Esophagus squamous epithelium (tissue), 5 donors: ENCODE data around the gene PSMB10. TPM values are rescaled to one million over a fixed set of nuclear protein-coding genes. Genes with fewer than 3 reads are reported as not detected.
A peak's percentile ranks its signal among the peaks of the same experiment; 100 is the strongest.

Source experiments
- DNase-seq: peaks from one replicate; lab custom pipeline; 2025; lab: John Stamatoyannopoulos, UW
- H3K27ac ChIP-seq, 4 donors: fragments of 200-600 bp; sonication (generic); one replicate each; pipeline ENCODE4 v1.5.1; 2016 to 2019; ENCODE audit warnings: mild to moderate bottlenecking in 1 of 4
- H3K27me3 ChIP-seq, 4 donors: fragments of 200-600 bp; sonication (generic); 1 replicate in 3 of 4; 2 replicates in 1 of 4; pipeline versions ENCODE4 v1.5.1 to v1.6.0; 2017 to 2021; ENCODE audit warnings: antibody characterized with exemption in 1 of 4
- H3K36me3 ChIP-seq, 3 donors: fragments of 200-600 bp; sonication (generic); one replicate each; pipeline ENCODE4 v1.5.1; 2016 to 2019
- H3K4me1 ChIP-seq, 3 donors: fragments of 200-600 bp; sonication (generic); one replicate each; pipeline ENCODE4 v1.5.1; 2017 to 2019
- H3K4me3 ChIP-seq, 4 donors: fragments of 200-600 bp; sonication (generic); 1 replicate in 3 of 4; 2 replicates in 1 of 4; pipeline ENCODE4 v1.5.1; 2016 to 2019; ENCODE audit warnings: mild to moderate bottlenecking in 2 of 4, moderate library complexity in 1 of 4
- H3K9me3 ChIP-seq, 3 donors: fragments of 200-600 bp; sonication (generic); one replicate each; pipeline ENCODE4 v1.5.1; 2016 to 2019
- POLR2A ChIP-seq, 4 donors: fragments of 450-650 bp; IDR thresholded peaks; one replicate each; pipeline ENCODE4 v1.6.1; 2017; ENCODE audit warnings: antibody characterized with exemption in 4 of 4, mild to moderate bottlenecking in 4 of 4, moderate library complexity in 3 of 4
- WGBS, 2 donors: methylation state at CpG; one replicate each; pipeline ENCODE4 v1.1.5; 2018; 5-methylcytosine and 5-hydroxymethylcytosine counted together
- intact Hi-C: fragments of 100-400 bp; cut with DNase I; formaldehyde crosslinking; loops from one replicate; pipeline ENCODE4 v1.15.0; 2022
- total RNA-seq, 4 donors: library from RNA; depleted of rRNA; stranded (reverse); fragments of >200 nt; gene quantifications; one replicate each; pipeline ENCODE4 v1.1.0, GENCODE V29; 2016
- TF ChIP-seq, protein P1 (sequence below), 6 experiments: fragments of 450-650 bp in 4 of 6; fragments of 200-600 bp in 2 of 6; sonication (generic) in 2 of 6; IDR thresholded peaks; one replicate each; pipeline ENCODE4 v1.5.1; 2016 to 2019; ENCODE audit warnings: antibody characterized with exemption in 6 of 6, mild to moderate bottlenecking in 4 of 6, moderate library complexity in 4 of 6
- donor health status: DM: yes; HTN: yes; CAD: no.

The PSMB10 gene
- total RNA-seq, 4 donors from 2014 or later: 20.7 to 28.4 (median 25.3) TPM

GRCh38 chr16:67924140-67924906 lies 12.3 kb downstream of the PSMB10 start:
- Histone ChIP-seq H3K27me3 (no peaks in the 10 kb centered on the region), H3K36me3 (peaks cover 0 to 49% (median 15%) of the 10 kb centered on the region in 3 donors), H3K27ac (no peak overlapping the region), H3K4me1 (peaks cover 9 to 70% (median 16%) of the 10 kb centered on the region in 3 donors), H3K9me3 (no peaks in the 10 kb centered on the region), H3K4me3 (no peak overlapping the region)
- WGBS, 2 donors: 44 to 80% methylated on average over 1 to 2 of the region's 10 CpGs
- TF ChIP-seq, protein P1, sequence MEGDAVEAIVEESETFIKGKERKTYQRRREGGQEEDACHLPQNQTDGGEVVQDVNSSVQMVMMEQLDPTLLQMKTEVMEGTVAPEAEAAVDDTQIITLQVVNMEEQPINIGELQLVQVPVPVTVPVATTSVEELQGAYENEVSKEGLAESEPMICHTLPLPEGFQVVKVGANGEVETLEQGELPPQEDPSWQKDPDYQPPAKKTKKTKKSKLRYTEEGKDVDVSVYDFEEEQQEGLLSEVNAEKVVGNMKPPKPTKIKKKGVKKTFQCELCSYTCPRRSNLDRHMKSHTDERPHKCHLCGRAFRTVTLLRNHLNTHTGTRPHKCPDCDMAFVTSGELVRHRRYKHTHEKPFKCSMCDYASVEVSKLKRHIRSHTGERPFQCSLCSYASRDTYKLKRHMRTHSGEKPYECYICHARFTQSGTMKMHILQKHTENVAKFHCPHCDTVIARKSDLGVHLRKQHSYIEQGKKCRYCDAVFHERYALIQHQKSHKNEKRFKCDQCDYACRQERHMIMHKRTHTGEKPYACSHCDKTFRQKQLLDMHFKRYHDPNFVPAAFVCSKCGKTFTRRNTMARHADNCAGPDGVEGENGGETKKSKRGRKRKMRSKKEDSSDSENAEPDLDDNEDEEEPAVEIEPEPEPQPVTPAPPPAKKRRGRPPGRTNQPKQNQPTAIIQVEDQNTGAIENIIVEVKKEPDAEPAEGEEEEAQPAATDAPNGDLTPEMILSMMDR (IDR thresholded peaks at IDR 0.05): no peak
- TF ChIP-seq POLR2A (IDR thresholded peaks at IDR 0.05): no peak
- intact Hi-C loops: loop anchor here (5.0 kb wide), 1 partner anchor 42 kb away; the partner anchor contains the start of gene NRN1L
- DNase-seq: no peak

DNA sequence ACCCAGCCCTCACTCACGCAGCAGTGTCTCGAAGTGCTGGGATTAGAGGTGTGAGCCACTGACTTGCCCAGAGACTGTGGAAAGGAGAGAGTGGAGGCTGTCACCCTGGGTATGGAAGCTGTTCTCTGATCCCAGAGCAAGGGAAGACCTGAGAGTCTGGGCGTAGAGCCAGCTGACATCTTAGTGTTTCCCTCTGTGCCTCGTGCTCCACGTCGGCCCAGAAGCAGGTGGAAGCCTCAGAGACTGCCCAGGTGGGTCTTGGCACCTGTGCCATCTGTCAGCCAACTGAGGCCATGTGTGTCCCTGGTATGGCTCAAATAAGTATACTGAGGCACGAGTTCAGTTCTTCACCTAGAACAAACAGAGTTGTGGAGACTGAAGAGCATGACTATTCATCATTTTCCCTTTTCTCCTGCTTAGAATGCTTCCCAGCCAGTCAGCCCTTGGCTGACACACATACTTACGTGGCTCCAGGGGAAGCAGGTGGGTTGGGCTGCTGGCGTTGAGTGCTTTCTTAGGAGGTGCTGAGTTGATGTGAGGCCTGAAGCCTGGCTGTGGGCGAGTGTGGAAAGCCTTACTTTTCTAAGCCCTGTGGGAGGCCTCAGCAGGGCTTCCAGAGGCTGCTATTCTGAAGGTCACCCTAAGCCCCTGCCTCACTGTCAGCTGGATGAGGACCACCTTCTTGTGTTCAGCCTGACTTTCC lies 13.1 kb downstream of the PSMB10 start:
- 46 to 70% methylated on average over 2 to 8 of the region's 10 CpGs for WGBS, 2 donors
- Histone ChIP-seq H3K4me1 (peaks cover 9 to 75% (median 16%) of the 10 kb centered on the region in 3 donors), H3K27me3 (no peaks in the 10 kb centered on the region), H3K4me3 (no peak overlapping the region), H3K27ac (peak overlapping the region in 2 of 4 donors; percentile 6 to 32), H3K9me3 (no peaks in the 10 kb centered on the region), H3K36me3 (peaks cover 0 to 49% (median 13%) of the 10 kb centered on the region in 3 donors)
- TF ChIP-seq, protein P1 (IDR thresholded peaks at IDR 0.05): no peak
- TF ChIP-seq POLR2A (IDR thresholded peaks at IDR 0.05): no peak
- intact Hi-C loops: loop anchor here (5.0 kb wide), 1 partner anchor 41 kb away; the partner anchor contains the start of gene NRN1L
- DNase-seq: no peak

GRCh38 chr16:67922740-67923139 lies 13.9 kb downstream of the PSMB10 start:
- peak overlapping the region in 2 of 4 donors; percentile 6 to 32 for H3K27ac ChIP-seq
- no peak for TF ChIP-seq POLR2A (IDR thresholded peaks at IDR 0.05)
- TF ChIP-seq, protein P1 (IDR thresholded peaks at IDR 0.05): peak in 2 of 6 experiments; percentile 14 to 19
- H3K4me1 ChIP-seq: peaks cover 9 to 78% (median 17%) of the 10 kb centered on the region in 3 donors
- H3K4me3 ChIP-seq: no peak overlapping the region
- H3K36me3 ChIP-seq: peaks cover 0 to 49% (median 5%) of the 10 kb centered on the region in 3 donors
- 30 to 61% methylated on average over 2 to 3 of the region's 8 CpGs for WGBS, 2 donors
- H3K27me3 ChIP-seq: no peaks in the 10 kb centered on the region
- intact Hi-C loops: loop anchor here (5.0 kb wide), 1 partner anchor 40 kb away; the partner anchor contains the start of gene NRN1L
- no peaks in the 10 kb centered on the region for H3K9me3 ChIP-seq
- no peak for DNase-seq

- no peak overlapping the region for H3K4me3 ChIP-seq
- 50 to 64% methylated on average over 3 to 5 of the region's 5 CpGs for WGBS, 2 donors
- TF ChIP-seq POLR2A (IDR thresholded peaks at IDR 0.05): no peak
- TF ChIP-seq, protein P1 (IDR thresholded peaks at IDR 0.05): no peak
- DNase-seq: no peak
- peaks cover 0 to 49% (median under 1%) of the 10 kb centered on the region in 3 donors for H3K36me3 ChIP-seq
- H3K27ac ChIP-seq: peak overlapping the region in 1 of 4 donors; percentile 32
- H3K27me3 ChIP-seq: no peaks in the 10 kb centered on the region
- peaks cover 9 to 84% (median 21%) of the 10 kb centered on the region in 3 donors for H3K4me1 ChIP-seq
- intact Hi-C loops: loop anchor here (5.0 kb wide), 1 partner anchor 40 kb away; the partner anchor contains the start of gene NRN1L
- no peaks in the 10 kb centered on the region for H3K9me3 ChIP-seq
Observed at GRCh38 chr16:67922221-67922620, 14.4 kb downstream of the PSMB10 start.
